Lower lobe of right lung (tissue), 2 donors: Measurements from ENCODE around the gene DNAJC22. TPM values are rescaled to one million over a fixed set of nuclear protein-coding genes. Genes with fewer than 3 reads are reported as not detected.
"Not testable (repeated sequence)": the region's sequence is repeated elsewhere in the genome, so short reads cannot be mapped to it uniquely, and the experiment has no call there.

ENCODE experiments used
- ATAC-seq, 2 donors: fragments of 200-7000 bp; cut with Tn5 transposase; one replicate each; pipeline ENCODE4 v1.9.1; 2020 to 2022; ENCODE audit warnings: mild to moderate bottlenecking in 2 of 2, moderate library complexity in 2 of 2
- DNase-seq: peaks from one replicate; pipeline ENCODE4 v3.0.0-alpha.2; 2020
- H3K27ac ChIP-seq: fragments of 200-600 bp; one replicate; pipeline ENCODE4 v1.8.0; 2022
- H3K27me3 ChIP-seq: fragments of 200-600 bp; one replicate; pipeline ENCODE4 v1.8.0; 2022; ENCODE audit warnings: low read depth
- H3K36me3 ChIP-seq: fragments of 200-600 bp; one replicate; pipeline ENCODE4 v1.8.0; 2022; ENCODE audit warnings: mild to moderate bottlenecking
- H3K4me1 ChIP-seq: fragments of 200-600 bp; one replicate; pipeline ENCODE4 v1.8.0; 2022
- H3K4me3 ChIP-seq: fragments of 200-600 bp; one replicate; pipeline ENCODE4 v1.8.0; 2022; ENCODE audit warnings: mild to moderate bottlenecking
- H3K9me3 ChIP-seq: fragments of 200-600 bp; one replicate; pipeline ENCODE4 v1.8.0; 2022
- intact Hi-C: fragments of 100-400 bp; cut with DNase I; formaldehyde crosslinking; loops from one replicate; pipeline ENCODE4 v1.11.0; 2022
- total RNA-seq: library from RNA; stranded (reverse); fragmentation: NEBNext Ultra II Directional; extraction: Animal tissue kit (Norgen Biotek cat#: 25700); gene quantifications from one replicate; pipeline ENCODE4 v1.2.1, GENCODE V29; 2021
- TF ChIP-seq, protein P1 (sequence below): fragments of 200-600 bp; IDR thresholded peaks from one replicate; pipeline ENCODE4 v1.8.0; 2022; ENCODE audit warnings: antibody characterized with exemption, mild to moderate bottlenecking
- donor health status: DM: no; HTN: yes; CAD: no; lungs with severe emphysema.

The DNAJC22 gene
- total RNA-seq, 1 donor from 2014 or later, result 0.18 TPM

DNA sequence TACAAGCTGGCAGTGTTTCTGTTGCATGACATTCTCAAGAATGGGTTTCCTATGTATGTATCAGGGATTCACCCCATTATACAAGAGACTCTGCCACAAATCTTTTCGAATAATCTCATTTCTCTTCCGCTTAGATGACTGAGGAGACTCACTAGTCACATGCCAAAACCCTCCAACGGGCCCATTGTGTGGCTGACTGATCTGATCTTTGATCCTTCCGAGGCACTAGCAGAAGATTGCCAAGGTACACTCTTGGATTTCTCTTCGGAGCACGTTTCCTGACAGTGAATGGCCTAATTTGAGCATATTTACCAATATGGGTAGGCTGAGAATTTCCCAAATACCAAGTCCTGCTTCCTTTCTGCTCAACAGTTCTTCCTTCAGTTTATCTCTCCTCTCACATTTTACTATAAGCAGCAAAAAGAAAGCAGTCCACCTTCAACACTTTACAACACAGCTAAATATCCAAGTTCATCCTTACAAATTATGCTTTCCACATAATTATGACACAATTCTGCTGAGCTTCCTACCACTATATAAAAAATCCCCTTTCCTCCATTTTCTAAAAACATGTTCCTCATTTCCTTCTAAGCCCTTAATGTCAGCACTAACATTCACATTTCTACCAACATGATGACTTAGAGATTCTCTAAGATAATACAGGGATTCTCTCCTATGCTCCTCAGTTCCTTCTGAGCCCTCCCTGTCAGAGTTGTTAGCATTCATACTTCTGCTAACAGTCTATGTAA, 40.8 kb upstream of the DNAJC22 start:
- H3K27ac ChIP-seq, result no peak overlapping the region
- no peak for DNase-seq
- TF ChIP-seq, protein P1, sequence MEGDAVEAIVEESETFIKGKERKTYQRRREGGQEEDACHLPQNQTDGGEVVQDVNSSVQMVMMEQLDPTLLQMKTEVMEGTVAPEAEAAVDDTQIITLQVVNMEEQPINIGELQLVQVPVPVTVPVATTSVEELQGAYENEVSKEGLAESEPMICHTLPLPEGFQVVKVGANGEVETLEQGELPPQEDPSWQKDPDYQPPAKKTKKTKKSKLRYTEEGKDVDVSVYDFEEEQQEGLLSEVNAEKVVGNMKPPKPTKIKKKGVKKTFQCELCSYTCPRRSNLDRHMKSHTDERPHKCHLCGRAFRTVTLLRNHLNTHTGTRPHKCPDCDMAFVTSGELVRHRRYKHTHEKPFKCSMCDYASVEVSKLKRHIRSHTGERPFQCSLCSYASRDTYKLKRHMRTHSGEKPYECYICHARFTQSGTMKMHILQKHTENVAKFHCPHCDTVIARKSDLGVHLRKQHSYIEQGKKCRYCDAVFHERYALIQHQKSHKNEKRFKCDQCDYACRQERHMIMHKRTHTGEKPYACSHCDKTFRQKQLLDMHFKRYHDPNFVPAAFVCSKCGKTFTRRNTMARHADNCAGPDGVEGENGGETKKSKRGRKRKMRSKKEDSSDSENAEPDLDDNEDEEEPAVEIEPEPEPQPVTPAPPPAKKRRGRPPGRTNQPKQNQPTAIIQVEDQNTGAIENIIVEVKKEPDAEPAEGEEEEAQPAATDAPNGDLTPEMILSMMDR, result no peak

GRCh38 chr12:49309386-49309785, 37.3 kb upstream of the DNAJC22 start:
- Histone ChIP-seq H3K9me3 (no peaks in the 10 kb centered on the region), H3K4me1 (no peaks in the 10 kb centered on the region), H3K36me3 (no peaks in the 10 kb centered on the region), H3K4me3 (no peak overlapping the region), H3K27ac (no peak overlapping the region), H3K27me3 (peaks cover 20% of the 10 kb centered on the region)
- ATAC-seq (no peak), DNase-seq (no peak)
- TF ChIP-seq, protein P1, result no peak
- intact Hi-C loops, result no loop called here

More for the DNA sequence above, 40.8 kb upstream of the DNAJC22 start:
- ATAC-seq, result no peak
- Histone ChIP-seq H3K4me1 (no peaks in the 10 kb centered on the region), H3K9me3 (no peaks in the 10 kb centered on the region), H3K36me3 (no peaks in the 10 kb centered on the region), H3K4me3 (no peak overlapping the region), H3K27me3 (peaks cover 25% of the 10 kb centered on the region)
- intact Hi-C loops, result no loop called here

DNA sequence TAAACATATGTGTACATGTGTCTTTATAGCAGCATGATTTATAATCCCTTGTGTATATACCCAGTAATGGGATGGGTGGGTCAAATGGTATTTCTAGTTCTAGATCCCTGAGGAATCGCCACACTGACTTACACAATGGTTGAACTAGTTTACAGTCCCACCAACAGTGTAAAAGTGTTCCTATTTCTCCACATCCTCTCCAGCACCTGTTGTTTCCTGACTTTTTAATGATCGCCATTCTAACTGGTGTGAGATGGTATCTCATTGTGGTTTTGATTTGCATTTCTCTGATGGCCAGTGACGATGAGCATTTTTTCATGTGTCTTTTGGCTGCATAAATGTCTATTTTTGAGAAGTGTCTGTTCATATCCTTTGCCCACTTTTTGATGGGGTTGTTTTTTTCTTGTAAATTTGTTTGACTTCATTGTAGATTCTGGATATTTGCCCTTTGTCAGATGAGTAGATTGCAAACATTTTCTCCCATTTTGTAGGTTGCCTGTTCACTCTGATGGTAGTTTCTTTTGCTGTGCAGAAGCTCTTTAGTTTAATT, 36.2 kb upstream of the DNAJC22 start:
- DNase-seq, intact Hi-C loops, H3K4me3 ChIP-seq, H3K36me3 ChIP-seq, H3K4me1 ChIP-seq, H3K9me3 ChIP-seq, H3K27ac ChIP-seq, ATAC-seq: not testable (repeated sequence)
- H3K27me3 ChIP-seq, result peaks cover 16% of the 10 kb centered on the region

DNA sequence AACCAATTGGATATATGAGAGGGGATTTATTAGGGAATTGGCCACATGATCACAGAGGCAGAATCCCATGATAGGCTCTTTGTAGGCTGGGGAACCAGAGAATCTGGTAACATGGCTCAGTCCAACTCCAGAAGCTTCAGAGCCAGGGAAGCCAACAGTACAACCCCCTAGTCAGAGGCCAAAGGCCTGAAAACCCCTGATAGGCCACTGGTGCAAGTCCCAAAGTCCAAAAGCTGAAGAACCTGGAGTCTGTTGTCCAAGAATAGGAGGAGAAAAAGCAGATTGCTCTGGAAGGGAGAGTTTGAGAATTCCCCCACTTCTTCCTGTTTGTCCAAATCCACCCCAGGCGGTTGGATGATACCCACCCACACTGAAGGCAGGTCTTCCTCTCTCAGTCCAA, 31.9 kb upstream of the DNAJC22 start:
- no peak overlapping the region for H3K4me3 ChIP-seq
- H3K36me3 ChIP-seq, result no peaks in the 10 kb centered on the region
- ATAC-seq (no peak), DNase-seq (no peak)
- intact Hi-C loops, result no loop called here
- H3K9me3 ChIP-seq, result no peaks in the 10 kb centered on the region
- TF ChIP-seq, protein P1, result no peak
- H3K27me3 ChIP-seq, result peaks cover 6% of the 10 kb centered on the region
- no peaks in the 10 kb centered on the region for H3K4me1 ChIP-seq
- no peak overlapping the region for H3K27ac ChIP-seq

DNA sequence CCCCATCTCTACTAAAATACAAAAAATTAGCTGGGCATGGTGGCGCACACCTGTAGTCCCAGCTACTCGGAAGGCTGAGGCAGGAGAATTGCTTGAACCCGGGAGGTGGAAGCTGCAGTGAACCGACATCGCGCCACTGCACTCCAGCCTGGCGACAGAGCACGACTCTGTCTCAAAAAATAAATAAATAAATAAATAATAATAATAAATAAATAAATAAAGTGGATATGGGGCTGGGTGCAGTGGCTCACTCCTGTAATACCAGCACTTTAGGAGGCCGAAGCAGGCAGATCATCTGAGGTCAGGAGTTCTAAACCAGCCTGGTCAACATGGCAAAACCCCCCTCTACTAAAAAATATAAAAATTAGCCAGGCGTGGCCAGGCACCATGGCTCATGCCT, 29.6 kb upstream of the DNAJC22 start:
- ATAC-seq, H3K4me3 ChIP-seq, intact Hi-C loops, H3K27ac ChIP-seq, H3K27me3 ChIP-seq, H3K9me3 ChIP-seq, H3K4me1 ChIP-seq, H3K36me3 ChIP-seq, DNase-seq: not testable (repeated sequence)

DNA sequence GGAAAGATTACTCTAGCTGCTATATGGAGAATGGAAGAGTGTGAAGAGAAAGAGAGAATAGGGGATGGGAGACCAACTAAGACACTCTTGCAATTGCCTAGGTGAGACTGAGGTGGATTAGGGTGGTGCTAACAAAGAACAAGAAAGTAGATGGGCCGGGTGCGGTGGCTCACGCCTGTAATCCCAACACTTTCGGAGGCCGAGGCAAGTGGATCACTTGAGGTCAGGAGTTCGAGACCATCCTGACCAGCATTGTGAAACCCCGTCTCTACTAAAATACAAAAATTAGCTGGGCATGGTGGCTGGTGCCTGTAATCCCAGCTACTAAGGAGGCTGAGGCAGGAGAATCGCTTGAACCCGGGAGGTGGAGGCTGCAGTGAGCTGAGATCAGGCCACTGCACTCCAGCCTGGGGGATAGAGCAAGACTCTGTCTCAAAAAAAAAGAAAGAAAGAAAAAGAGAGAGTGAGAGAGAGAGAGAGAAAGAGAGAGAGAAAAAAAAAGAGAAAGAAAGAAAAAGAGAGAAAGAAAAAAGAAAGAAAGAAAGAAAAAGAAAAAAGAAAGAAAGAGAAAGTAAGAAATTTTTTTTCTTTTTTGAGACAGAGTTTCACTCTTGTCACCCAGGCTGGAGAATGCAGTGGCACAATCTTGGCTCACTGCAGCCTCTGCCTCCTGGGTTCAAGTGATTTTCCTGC, 26.1 kb upstream of the DNAJC22 start:
- H3K4me3 ChIP-seq, H3K36me3 ChIP-seq, H3K9me3 ChIP-seq, ATAC-seq, H3K27me3 ChIP-seq, DNase-seq, H3K27ac ChIP-seq, intact Hi-C loops: not testable (repeated sequence)
- peaks cover 16% of the 10 kb centered on the region for H3K4me1 ChIP-seq

GRCh38 chr12:49322367-49322707, 24.4 kb upstream of the DNAJC22 start:
- H3K27ac ChIP-seq, result peak overlapping the region; percentile 74

More at GRCh38 chr12:49322367-49322707, 24.4 kb upstream of the DNAJC22 start:
- Histone ChIP-seq H3K4me3 (peak overlapping the region; percentile 80), H3K4me1 (peaks cover 16% of the 10 kb centered on the region), H3K9me3 (no peaks in the 10 kb centered on the region), H3K27me3 (no peaks in the 10 kb centered on the region), H3K36me3 (no peaks in the 10 kb centered on the region)
- DNase-seq (no peak), ATAC-seq (no peak)
- TF ChIP-seq, protein P1, result no peak
- intact Hi-C loops, result no loop called here
